ENCODE results near the gene TRAK2. TPM values are rescaled to one million over a fixed set of nuclear protein-coding genes. Genes with fewer than 3 reads are reported as not detected.

Gene TRAK2
- total and polyA plus RNA-seq, 2 of the 8 experiments (the other 6 are each of a cell fraction or from before 2014, with no cell fraction given) = 4.5 to 15.7 TPM

GRCh38 chr2:201458381-201458780 is 7.1 kb upstream of the TRAK2 start:
- Histone ChIP-seq H3K4ac (replicated peaks; ENCODE audit: insufficient read length, low read depth, low read length) (no peak overlapping the region), H3K4me2 (ENCODE audit: insufficient read depth in 1 of 2, low read depth in 2 of 2, low read length in 2 of 2) (no peak overlapping the region), H3K79me2 (ENCODE audit: control insufficient read depth in 1 of 2, insufficient read depth in 2 of 2, low read length in 2 of 2) (0 out of 4 replicates have a peak, but pooled peaks cover 0 to under 1% of the 10 kb centered on the region in 2 experiments), H2BK15ac (ENCODE audit: low read length) (no peak overlapping the region), H3K23me2 (ENCODE audit: low read depth, low read length) (no peaks in the 10 kb centered on the region), H3K27ac (ENCODE audit: low read depth, low read length) (no peak overlapping the region), H4K5ac (ENCODE audit: insufficient read length, low read depth, low read length) (no peak overlapping the region), H4K8ac (ENCODE audit: extremely low read depth, insufficient read depth, low read length) (no peak overlapping the region), H3K56ac (replicated peaks; ENCODE audit: insufficient read length, low read depth, low read length) (no peak overlapping the region), H3K9me3 (ENCODE audit: insufficient read depth in 2 of 2, low read depth in 1 of 2, low read length in 1 of 2) (no peaks in the 10 kb centered on the region), H3K18ac (ENCODE audit: extremely low read depth, low read length) (no peak overlapping the region), H2AFZ (ENCODE audit: low read length) (no peak overlapping the region), H2BK120ac (replicated peaks; ENCODE audit: low read depth, low read length) (no peak overlapping the region), H3K36me3 (ENCODE audit: control insufficient read depth in 2 of 4, insufficient read depth in 4 of 4, low read length in 3 of 4) (no peaks in the 10 kb centered on the region), H3K14ac (ENCODE audit: insufficient read length) (no peak overlapping the region), H2BK5ac (ENCODE audit: low read depth, low read length) (no peak overlapping the region), H2BK12ac (ENCODE audit: low read depth, low read length) (no peak overlapping the region), H3K9ac (replicated peaks in 1 of 4; ENCODE audit: extremely low read depth in 1 of 4, low read depth in 3 of 4, low read length in 3 of 4) (no peak overlapping the region), H3K23ac (ENCODE audit: insufficient read length) (no peak overlapping the region), H3K4me3 (ENCODE audit: extremely low read depth in 1 of 4, insufficient read depth in 2 of 4, low read depth in 3 of 4, low read length in 4 of 4) (no peak overlapping the region), H4K20me1 (replicated peaks in 1 of 2; ENCODE audit: control insufficient read depth in 1 of 2, insufficient read depth in 2 of 2, low read length in 2 of 2) (no peaks in the 10 kb centered on the region), H2AK5ac (ENCODE audit: low read depth, low read length) (no peak overlapping the region), H2BK20ac (ENCODE audit: low read length) (no peak overlapping the region), H3K4me1 (replicated peaks in 1 of 4; ENCODE audit: control insufficient read depth in 3 of 4, insufficient read depth in 4 of 4, low read length in 3 of 4) (no peaks in the 10 kb centered on the region), H3K79me1 (ENCODE audit: low read depth, low read length) (no peaks in the 10 kb centered on the region), H4K91ac (replicated peaks; ENCODE audit: insufficient read length, low read length) (no peak overlapping the region), H3K27me3 (replicated peaks in 1 of 4; ENCODE audit: control insufficient read depth in 3 of 4, extremely low read depth in 1 of 4, insufficient read depth in 3 of 4, low read length in 3 of 4) (no peaks in the 10 kb centered on the region)
- FAIRE-seq (no peak), DNase-seq (ENCODE audit: low read depth in 1 of 2, low spot score in 2 of 2) (no peak)
- ChIA-PET POLR2A (ENCODE audit: partially characterized antibody) (no interaction called here), CTCF (ENCODE audit: partially characterized antibody) (no interaction called here)
- TF ChIP-seq SIN3A (conservative IDR thresholded peaks at IDR 0.05 in 1 of 2, IDR thresholded peaks at IDR 0.05 in 1 of 2; ENCODE audit: low read depth in 1 of 2, low read length in 2 of 2) (no peak), KDM5A (IDR thresholded peaks at IDR 0.05; ENCODE audit: low read length) (no peak), ATF2 (IDR thresholded peaks at IDR 0.05; ENCODE audit: low read length) (no peak), RXRA (IDR thresholded peaks at IDR 0.05; ENCODE audit: insufficient read depth, low read depth, low read length) (no peak), RAD21 (IDR thresholded peaks at IDR 0.05 in 1 of 2, conservative IDR thresholded peaks at IDR 0.05 in 1 of 2; ENCODE audit: low read depth in 2 of 2, low read length in 2 of 2) (no peak), MAFK (IDR thresholded peaks at IDR 0.05; ENCODE audit: low read depth, low read length) (no peak), CTCF (IDR thresholded peaks at IDR 0.05; ENCODE audit: control extremely low read depth in 1 of 3, insufficient read depth in 1 of 3, low read depth in 1 of 3, low read length in 3 of 3) (no peak), SP2 (IDR thresholded peaks at IDR 0.05; ENCODE audit: low read length) (no peak), TCF12 (IDR thresholded peaks at IDR 0.05; ENCODE audit: low read depth, low read length) (no peak), TEAD4 (IDR thresholded peaks at IDR 0.05; ENCODE audit: low read depth, low read length) (no peak), RBBP5 (IDR thresholded peaks at IDR 0.05; ENCODE audit: borderline replicate concordance, low read depth, low read length) (no peak)

All from H1 (cell line).